Stomach (tissue), 4 donors: ENCODE data around the gene OPN1SW.

ENCODE experiments used
- EP300 ChIP-seq: sonication (generic); formaldehyde crosslinking; IDR thresholded peaks from one replicate; pipeline ENCODE4 v1.6.1; 2017; ENCODE audit warnings: antibody characterized with exemption
- POLR2A ChIP-seq, 4 donors: fragments of 450-650 bp; IDR thresholded peaks; one replicate each; pipeline ENCODE4 v1.6.1; 2016; ENCODE audit warnings: antibody characterized with exemption in 4 of 4, control low read depth in 2 of 4, mild to moderate bottlenecking in 1 of 4, moderate library complexity in 1 of 4
- TF ChIP-seq, protein P1 (sequence below), 7 experiments: fragments of 450-650 bp in 4 of 7; fragments of 200-600 bp in 3 of 7; sonication (generic) in 3 of 7; IDR thresholded peaks; one replicate each; pipeline ENCODE4 v1.5.1; 2016 to 2019; ENCODE audit warnings: antibody characterized with exemption in 7 of 7, control low read depth in 2 of 7, mild to moderate bottlenecking in 1 of 7

DNA sequence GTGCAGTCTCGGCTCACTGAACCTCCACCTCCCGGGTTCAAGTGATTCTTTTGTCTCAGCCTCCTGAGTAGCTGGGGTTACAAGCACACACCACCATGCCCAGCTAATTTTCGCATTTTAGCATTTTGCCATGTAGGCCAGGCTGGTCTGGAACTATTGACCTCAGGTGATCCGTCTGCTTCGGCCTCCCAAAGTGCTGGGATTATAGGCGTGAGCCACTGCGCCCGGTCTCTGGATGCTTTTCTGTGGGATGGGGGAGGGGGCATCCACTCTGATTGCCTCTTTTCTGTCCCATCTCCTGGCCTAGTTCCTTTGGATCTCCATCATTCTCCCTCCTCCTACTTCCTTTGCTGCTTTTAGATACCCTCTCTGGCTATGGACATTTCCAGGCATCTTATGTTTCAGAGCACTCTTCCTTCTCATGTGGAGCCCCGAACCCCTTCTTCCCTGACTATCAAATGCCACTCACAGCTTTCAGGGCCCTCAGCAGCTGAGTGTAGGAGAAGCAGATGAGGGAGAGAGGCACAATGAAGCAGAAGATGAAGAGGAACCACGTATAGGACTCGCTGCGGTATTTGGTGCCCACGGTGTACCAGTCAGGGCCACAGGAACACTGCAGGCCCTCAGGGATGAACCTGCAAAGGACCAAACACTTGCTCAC is 1.4 kb downstream of the OPN1SW start:
- TF ChIP-seq POLR2A (IDR thresholded peaks at IDR 0.05) (no peak), EP300 (no peak)
- TF ChIP-seq, protein P1, sequence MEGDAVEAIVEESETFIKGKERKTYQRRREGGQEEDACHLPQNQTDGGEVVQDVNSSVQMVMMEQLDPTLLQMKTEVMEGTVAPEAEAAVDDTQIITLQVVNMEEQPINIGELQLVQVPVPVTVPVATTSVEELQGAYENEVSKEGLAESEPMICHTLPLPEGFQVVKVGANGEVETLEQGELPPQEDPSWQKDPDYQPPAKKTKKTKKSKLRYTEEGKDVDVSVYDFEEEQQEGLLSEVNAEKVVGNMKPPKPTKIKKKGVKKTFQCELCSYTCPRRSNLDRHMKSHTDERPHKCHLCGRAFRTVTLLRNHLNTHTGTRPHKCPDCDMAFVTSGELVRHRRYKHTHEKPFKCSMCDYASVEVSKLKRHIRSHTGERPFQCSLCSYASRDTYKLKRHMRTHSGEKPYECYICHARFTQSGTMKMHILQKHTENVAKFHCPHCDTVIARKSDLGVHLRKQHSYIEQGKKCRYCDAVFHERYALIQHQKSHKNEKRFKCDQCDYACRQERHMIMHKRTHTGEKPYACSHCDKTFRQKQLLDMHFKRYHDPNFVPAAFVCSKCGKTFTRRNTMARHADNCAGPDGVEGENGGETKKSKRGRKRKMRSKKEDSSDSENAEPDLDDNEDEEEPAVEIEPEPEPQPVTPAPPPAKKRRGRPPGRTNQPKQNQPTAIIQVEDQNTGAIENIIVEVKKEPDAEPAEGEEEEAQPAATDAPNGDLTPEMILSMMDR (IDR thresholded peaks at IDR 0.05) = no peak
